Neural cell (in vitro differentiated cells): Measurements from ENCODE around the gene MBD3L2. TPM values are rescaled to one million over a fixed set of nuclear protein-coding genes. Genes with fewer than 3 reads are reported as not detected.
"Not testable (repeated sequence)": the region's sequence is repeated elsewhere in the genome, so short reads cannot be mapped to it uniquely, and the experiment has no call there.

Experiments used
- H2AFZ ChIP-seq: fragments of 200-600, 300-800 bp; sonication (generic), shearing (Covaris generic); 2 replicates; pipeline ENCODE4 v1.6.0; 2014; ENCODE audit warnings: low read depth, mild to moderate bottlenecking, antibody characterized with exemption, low read length, moderate library complexity
- H3F3A ChIP-seq: fragments of 200-600 bp; shearing (Covaris generic); 2 replicates; pipeline ENCODE4 v1.6.1; 2016; ENCODE audit warnings: mild to moderate bottlenecking, moderate library complexity, mixed read lengths, antibody characterized with exemption, low read length; ENCODE audit not compliant: insufficient read depth, poor library complexity, severe bottlenecking
- H3K27ac ChIP-seq: fragments of 200-600, 300-800 bp; sonication (generic), shearing (Covaris generic); 2 replicates; pipeline ENCODE4 v1.5.1; 2014; ENCODE audit warnings: mild to moderate bottlenecking, low read length, moderate library complexity
- H3K27me3 ChIP-seq: fragments of 300-800, 200-600 bp; sonication (generic), shearing (Covaris generic); 2 replicates; pipeline ENCODE4 v1.6.0; 2014; ENCODE audit warnings: mild to moderate bottlenecking, low read depth, low read length, moderate library complexity; ENCODE audit not compliant: insufficient read depth
- H3K36me3 ChIP-seq: fragments of 300-800, 200-600 bp; sonication (generic), shearing (Covaris generic); 2 replicates; pipeline ENCODE4 v1.5.1; 2014; ENCODE audit warnings: mild to moderate bottlenecking, antibody characterized with exemption, low read length, moderate library complexity; ENCODE audit not compliant: insufficient read depth
- H3K4me2 ChIP-seq: fragments of 300-800, 200-600 bp; sonication (generic), shearing (Covaris generic); 2 replicates; pipeline ENCODE4 v1.6.0; 2014; ENCODE audit warnings: mild to moderate bottlenecking, low read length
- H3K4me3 ChIP-seq: fragments of 300-800, 200-600 bp; sonication (generic), shearing (Covaris generic); 2 replicates; pipeline ENCODE4 v1.5.1; 2014; ENCODE audit warnings: mild to moderate bottlenecking, low read length, moderate library complexity
- H3K79me2 ChIP-seq: fragments of 200-600 bp; shearing (Covaris generic); replicated peaks from 2 replicates; pipeline ENCODE4 v1.6.0; 2014; ENCODE audit warnings: mild to moderate bottlenecking, low read length, moderate library complexity; ENCODE audit not compliant: insufficient read depth
- H3K9ac ChIP-seq: fragments of 300-800, 200-600 bp; sonication (generic), shearing (Covaris generic); 2 replicates; pipeline ENCODE4 v1.6.1; 2016; ENCODE audit warnings: mild to moderate bottlenecking, low read length, mixed read lengths
- H3K9me2 ChIP-seq: fragments of 200-600 bp; shearing (Covaris generic); 2 replicates; pipeline ENCODE4 v1.6.1; 2016; ENCODE audit warnings: mild to moderate bottlenecking, low read length, mixed read lengths; ENCODE audit not compliant: insufficient read depth
- H3K9me3 ChIP-seq: fragments of 200-600, 300-800 bp; sonication (generic), shearing (Covaris generic); 2 replicates; pipeline ENCODE4 v1.6.1; 2016; ENCODE audit warnings: mild to moderate bottlenecking, mixed run types, low read length, moderate library complexity, mixed read lengths
- H4K20me1 ChIP-seq: fragments of 200-600 bp; shearing (Covaris generic); 2 replicates; pipeline ENCODE4 v1.6.1; 2016; ENCODE audit warnings: mild to moderate bottlenecking, mixed run types; ENCODE audit not compliant: insufficient read depth
- EP300 ChIP-seq: fragments of 450-650 bp; conservative IDR thresholded peaks from 2 replicates; pipeline ENCODE4 v1.6.1; 2014; ENCODE audit warnings: antibody characterized with exemption, mild to moderate bottlenecking, moderate library complexity; ENCODE audit not compliant: poor library complexity, severe bottlenecking
- EZH2 ChIP-seq: fragments of 200-600, 300-800 bp; shearing (Covaris generic), sonication (generic); IDR thresholded peaks from 2 replicates; pipeline ENCODE4 v1.6.1; 2014; ENCODE audit warnings: antibody characterized with exemption, low read length, borderline replicate concordance, mild to moderate bottlenecking; ENCODE audit not compliant: insufficient read depth, poor library complexity, severe bottlenecking
- MXI1 ChIP-seq: fragments of 450-650 bp; conservative IDR thresholded peaks from 2 replicates; pipeline ENCODE4 v1.6.1; 2014; ENCODE audit warnings: antibody characterized with exemption, mild to moderate bottlenecking; ENCODE audit not compliant: poor library complexity, severe bottlenecking
- POLR2AphosphoS5 ChIP-seq: IDR thresholded peaks from 2 replicates; pipeline ENCODE4 v1.6.1; 2012
- RAD21 ChIP-seq: fragments of 450-650 bp; conservative IDR thresholded peaks from 2 replicates; pipeline ENCODE4 v1.6.1; 2014; ENCODE audit warnings: antibody characterized with exemption, mild to moderate bottlenecking, moderate library complexity
- SMC3 ChIP-seq: fragments of 450-650 bp; conservative IDR thresholded peaks from 2 replicates; pipeline ENCODE4 v1.6.1; 2014; ENCODE audit warnings: antibody characterized with exemption, mild to moderate bottlenecking, moderate library complexity; ENCODE audit not compliant: poor library complexity
- TAF1 ChIP-seq: IDR thresholded peaks from 2 replicates; pipeline ENCODE4 v1.6.1; 2012; ENCODE audit warnings: low read depth
- polyA minus RNA-seq: library from RNA; depleted of rRNA, polyadenylated mRNA; stranded (reverse); fragments of >200 nt; gene quantifications from 2 replicates; pipeline ENCODE4 v1.2.3, GENCODE V29; 2014
- polyA plus RNA-seq: library from polyadenylated mRNA; depleted of rRNA; stranded (reverse); fragments of >200 nt; gene quantifications from 2 replicates; pipeline ENCODE4 v1.2.3, GENCODE V29; 2014
- TF ChIP-seq, protein P1 (sequence below): fragments of 450-650 bp; IDR thresholded peaks from 2 replicates; pipeline ENCODE4 v1.5.1; 2014; ENCODE audit warnings: antibody characterized with exemption, mild to moderate bottlenecking, moderate library complexity; ENCODE audit not compliant: poor library complexity, severe bottlenecking
- TF ChIP-seq, protein P2 (sequence below): IDR thresholded peaks from 2 replicates; pipeline ENCODE4 v1.6.1; 2012; ENCODE audit warnings: borderline replicate concordance

MBD3L2 gene
- polyA plus RNA-seq (not detected in 2 replicates), polyA minus RNA-seq (not detected in 2 replicates)

DNA sequence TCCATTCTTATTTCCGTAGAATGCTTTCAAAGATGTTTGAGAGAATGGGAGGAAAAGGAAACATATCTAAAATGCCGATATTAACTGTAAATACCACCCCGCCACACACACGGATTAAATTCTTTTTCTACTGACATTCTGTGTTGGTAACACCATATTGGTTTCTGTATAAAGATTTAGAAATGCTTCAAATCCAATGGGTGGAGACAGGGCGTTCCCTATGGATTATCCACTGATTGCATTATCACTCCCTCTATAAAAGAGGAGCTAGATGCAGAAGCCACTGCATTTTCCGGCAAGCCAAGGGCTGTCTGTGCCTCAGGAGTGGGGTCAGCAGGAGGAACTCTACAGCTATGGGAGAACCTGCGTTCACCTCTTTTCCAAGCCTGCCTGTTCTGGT, at the start of gene MBD3L2:
Gene MBD3L2, plus strand, starts transcription at position 301 of the 400 bp plus-strand sequence. Its CDS starts 53 bp downstream, at position 354.
- not testable (repeated sequence) for H3K4me3 ChIP-seq, H3K9me3 ChIP-seq, H4K20me1 ChIP-seq, H3K27me3 ChIP-seq, H3K4me2 ChIP-seq, H2AFZ ChIP-seq, H3K36me3 ChIP-seq, H3K27ac ChIP-seq, H3K79me2 ChIP-seq, H3K9me2 ChIP-seq, H3F3A ChIP-seq, H3K9ac ChIP-seq

DNA sequence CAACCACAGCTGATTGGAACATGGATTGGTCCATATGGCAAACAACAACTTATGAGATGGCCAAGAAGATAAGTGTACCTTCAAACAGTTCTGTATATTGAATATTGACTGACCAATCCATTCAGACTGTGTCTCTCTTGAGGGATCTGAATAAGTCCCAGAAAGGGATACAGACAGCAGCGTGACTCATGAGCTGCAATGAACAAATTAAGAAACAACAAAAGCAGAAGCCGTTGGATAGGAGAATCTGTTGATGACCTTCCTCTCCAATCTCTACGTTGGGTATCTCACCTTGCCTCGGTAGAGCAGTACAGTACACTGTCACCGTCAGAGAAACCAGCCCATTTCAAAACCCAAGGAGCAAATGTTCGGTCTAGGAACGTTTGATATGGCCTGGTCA, 49.2 kb upstream of the MBD3L2 start:
- Histone ChIP-seq H3K79me2 (no peaks in the 10 kb centered on the region), H3K27ac (no peak overlapping the region), H3K27me3 (no peaks in the 10 kb centered on the region), H2AFZ (no peak overlapping the region), H4K20me1 (no peaks in the 10 kb centered on the region), H3F3A (no peaks in the 10 kb centered on the region), H3K9me2 (no peaks in the 10 kb centered on the region), H3K4me3 (no peak overlapping the region), H3K4me2 (no peak overlapping the region), H3K9me3 (no peaks in the 10 kb centered on the region), H3K9ac (no peak overlapping the region), H3K36me3 (no peaks in the 10 kb centered on the region)
- no peak for TF ChIP-seq EP300
- TF ChIP-seq SMC3, result no peak
- TF ChIP-seq, protein P1, sequence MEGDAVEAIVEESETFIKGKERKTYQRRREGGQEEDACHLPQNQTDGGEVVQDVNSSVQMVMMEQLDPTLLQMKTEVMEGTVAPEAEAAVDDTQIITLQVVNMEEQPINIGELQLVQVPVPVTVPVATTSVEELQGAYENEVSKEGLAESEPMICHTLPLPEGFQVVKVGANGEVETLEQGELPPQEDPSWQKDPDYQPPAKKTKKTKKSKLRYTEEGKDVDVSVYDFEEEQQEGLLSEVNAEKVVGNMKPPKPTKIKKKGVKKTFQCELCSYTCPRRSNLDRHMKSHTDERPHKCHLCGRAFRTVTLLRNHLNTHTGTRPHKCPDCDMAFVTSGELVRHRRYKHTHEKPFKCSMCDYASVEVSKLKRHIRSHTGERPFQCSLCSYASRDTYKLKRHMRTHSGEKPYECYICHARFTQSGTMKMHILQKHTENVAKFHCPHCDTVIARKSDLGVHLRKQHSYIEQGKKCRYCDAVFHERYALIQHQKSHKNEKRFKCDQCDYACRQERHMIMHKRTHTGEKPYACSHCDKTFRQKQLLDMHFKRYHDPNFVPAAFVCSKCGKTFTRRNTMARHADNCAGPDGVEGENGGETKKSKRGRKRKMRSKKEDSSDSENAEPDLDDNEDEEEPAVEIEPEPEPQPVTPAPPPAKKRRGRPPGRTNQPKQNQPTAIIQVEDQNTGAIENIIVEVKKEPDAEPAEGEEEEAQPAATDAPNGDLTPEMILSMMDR, result no peak
- TF ChIP-seq RAD21, result no peak
- no peak for TF ChIP-seq EZH2
- TF ChIP-seq MXI1, result no peak
- TF ChIP-seq POLR2AphosphoS5, result no peak
- TF ChIP-seq, protein P2, sequence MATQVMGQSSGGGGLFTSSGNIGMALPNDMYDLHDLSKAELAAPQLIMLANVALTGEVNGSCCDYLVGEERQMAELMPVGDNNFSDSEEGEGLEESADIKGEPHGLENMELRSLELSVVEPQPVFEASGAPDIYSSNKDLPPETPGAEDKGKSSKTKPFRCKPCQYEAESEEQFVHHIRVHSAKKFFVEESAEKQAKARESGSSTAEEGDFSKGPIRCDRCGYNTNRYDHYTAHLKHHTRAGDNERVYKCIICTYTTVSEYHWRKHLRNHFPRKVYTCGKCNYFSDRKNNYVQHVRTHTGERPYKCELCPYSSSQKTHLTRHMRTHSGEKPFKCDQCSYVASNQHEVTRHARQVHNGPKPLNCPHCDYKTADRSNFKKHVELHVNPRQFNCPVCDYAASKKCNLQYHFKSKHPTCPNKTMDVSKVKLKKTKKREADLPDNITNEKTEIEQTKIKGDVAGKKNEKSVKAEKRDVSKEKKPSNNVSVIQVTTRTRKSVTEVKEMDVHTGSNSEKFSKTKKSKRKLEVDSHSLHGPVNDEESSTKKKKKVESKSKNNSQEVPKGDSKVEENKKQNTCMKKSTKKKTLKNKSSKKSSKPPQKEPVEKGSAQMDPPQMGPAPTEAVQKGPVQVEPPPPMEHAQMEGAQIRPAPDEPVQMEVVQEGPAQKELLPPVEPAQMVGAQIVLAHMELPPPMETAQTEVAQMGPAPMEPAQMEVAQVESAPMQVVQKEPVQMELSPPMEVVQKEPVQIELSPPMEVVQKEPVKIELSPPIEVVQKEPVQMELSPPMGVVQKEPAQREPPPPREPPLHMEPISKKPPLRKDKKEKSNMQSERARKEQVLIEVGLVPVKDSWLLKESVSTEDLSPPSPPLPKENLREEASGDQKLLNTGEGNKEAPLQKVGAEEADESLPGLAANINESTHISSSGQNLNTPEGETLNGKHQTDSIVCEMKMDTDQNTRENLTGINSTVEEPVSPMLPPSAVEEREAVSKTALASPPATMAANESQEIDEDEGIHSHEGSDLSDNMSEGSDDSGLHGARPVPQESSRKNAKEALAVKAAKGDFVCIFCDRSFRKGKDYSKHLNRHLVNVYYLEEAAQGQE, result no peak
- TF ChIP-seq TAF1, result no peak

DNA sequence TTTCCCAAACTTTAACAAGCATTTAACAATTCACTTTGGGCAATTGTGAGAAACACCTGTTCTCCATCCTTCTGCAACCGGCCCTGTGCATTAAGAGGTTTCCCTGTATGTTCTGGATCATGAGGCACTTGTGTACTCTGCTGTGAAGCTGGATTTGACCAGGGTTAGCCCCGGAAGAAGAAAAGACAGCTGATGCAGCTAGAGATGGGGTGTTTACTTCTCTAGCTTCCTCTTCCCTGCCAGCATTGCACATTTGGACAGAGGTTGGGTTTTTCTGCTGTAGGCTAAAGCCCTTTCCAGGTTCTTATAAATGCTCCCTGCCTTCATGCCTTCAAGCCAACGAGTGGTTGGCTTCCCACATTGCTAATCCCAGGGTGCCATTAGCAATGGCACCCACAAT, 48.8 kb upstream of the MBD3L2 start:
- Histone ChIP-seq H3K79me2 (no peaks in the 10 kb centered on the region), H3K4me3 (no peak overlapping the region), H3K27me3 (no peaks in the 10 kb centered on the region), H3K9me3 (no peaks in the 10 kb centered on the region), H2AFZ (no peak overlapping the region), H3K36me3 (no peaks in the 10 kb centered on the region), H3K9ac (no peak overlapping the region), H4K20me1 (no peaks in the 10 kb centered on the region), H3K9me2 (no peaks in the 10 kb centered on the region), H3K27ac (no peak overlapping the region), H3F3A (no peaks in the 10 kb centered on the region), H3K4me2 (no peak overlapping the region)
- TF ChIP-seq RAD21, result no peak
- TF ChIP-seq EP300, result no peak
- TF ChIP-seq POLR2AphosphoS5, result no peak
- no peak for TF ChIP-seq MXI1
- TF ChIP-seq EZH2, result no peak
- no peak for TF ChIP-seq SMC3
- TF ChIP-seq, protein P2, result no peak
- no peak for TF ChIP-seq TAF1
- TF ChIP-seq, protein P1, result no peak
